A549 (cell line): Measurements from ENCODE around the gene OR10K2. TPM values are rescaled to one million over a fixed set of nuclear protein-coding genes. Genes with fewer than 3 reads are reported as not detected.
"Not testable (repeated sequence)": the region's sequence is repeated elsewhere in the genome, so short reads cannot be mapped to it uniquely, and the experiment has no call there.

Source experiments
- ATAC-seq, 2 experiments: fragments of 200-7000 bp in 1 of 2; fragments of >200 bp in 1 of 2; cut with Nextera tagmentation in 1 of 2; cut with Tn5 transposase in 1 of 2; 3 replicates each; pipeline versions ENCODE4 v1.8.0 to v1.9.1; 2018 to 2020; ENCODE audit warnings: mild to moderate bottlenecking in 1 of 2, moderate library complexity in 1 of 2
- CTCF ChIA-PET: fragments of 300-600 bp; sonication (Branson Sonifier 250); formaldehyde crosslinking; extraction: SDS; loops from one replicate; lab custom pipeline; 2021; ENCODE audit warnings: antibody characterized with exemption, inconsistent platforms; lab: Yijun Ruan, JAX
- POLR2A ChIA-PET: fragments of 350-600 bp; formaldehyde crosslinking; extraction: SDS; loops from one replicate; lab custom pipeline; 2021; ENCODE audit warnings: antibody characterized with exemption, inconsistent platforms; lab: Yijun Ruan, JAX
- DNase-seq, 2 experiments: peaks; one replicate each; pipeline versions ENCODE4 v3.0.0 to v3.0.0-alpha.2; 2011 to 2016; ENCODE audit warnings: low read depth in 1 of 2, low spot score in 1 of 2
- FAIRE-seq: peaks from 2 replicates; lab custom pipeline; 2011; peaks lifted over from hg19 to GRCh38; lab: Jason Lieb, UNC
- H3K27ac ChIP-seq, 2 experiments: fragments of >200 bp; sonication (Bioruptor Twin); formaldehyde crosslinking; 3 replicates each; pipeline ENCODE4 v1.5.1; 2016 to 2017
- H3K4me1 ChIP-seq: fragments of >200 bp; sonication (Bioruptor Twin); formaldehyde crosslinking; 3 replicates; pipeline ENCODE4 v1.6.1; 2016
- H3K4me2 ChIP-seq: fragments of >200 bp; sonication (Bioruptor Twin); formaldehyde crosslinking; 3 replicates; pipeline ENCODE4 v1.6.1; 2016
- H3K4me3 ChIP-seq: fragments of >200 bp; sonication (Bioruptor Twin); formaldehyde crosslinking; 3 replicates; pipeline ENCODE4 v1.5.1; 2016
- H3K9me3 ChIP-seq: fragments of >200 bp; sonication (Bioruptor Twin); formaldehyde crosslinking; 3 replicates; pipeline ENCODE4 v1.6.1; 2016
- BHLHE40 ChIP-seq: IDR thresholded peaks from 2 replicates; pipeline ENCODE4 v1.6.1; 2012; ENCODE audit warnings: low read depth, low read length, inconsistent platforms
- CBX8 ChIP-seq: fragments of 200-600 bp; sonication (generic); IDR thresholded peaks from 2 replicates; pipeline ENCODE4 v1.6.1; 2016
- EHF ChIP-seq: fragments of 250-450 bp; sonication (Bioruptor Pico); IDR thresholded peaks from 2 replicates; pipeline ENCODE4 v1.5.0; 2020; ENCODE audit warnings: mild to moderate bottlenecking
- ELK1 ChIP-seq: fragments of 150-350 bp; IDR thresholded peaks from 2 replicates; pipeline ENCODE4 v1.6.1; 2014; ENCODE audit warnings: low read depth, mild to moderate bottlenecking, low read length
- HDAC2 ChIP-seq: fragments of 200-600 bp; sonication (generic); IDR thresholded peaks from 2 replicates; pipeline ENCODE4 v1.6.1; 2016
- HES2 ChIP-seq: fragments of >200 bp; sonication (Bioruptor Twin); formaldehyde crosslinking; IDR thresholded peaks from 2 replicates; pipeline ENCODE4 v1.6.1; 2016
- HOXB13 ChIP-seq: fragments of 250-450 bp; sonication (Bioruptor Pico); IDR thresholded peaks from 2 replicates; pipeline ENCODE4 v1.5.0; 2020; ENCODE audit warnings: low read depth, mild to moderate bottlenecking, moderate library complexity
- KDM5A ChIP-seq: fragments of 200-600 bp; sonication (generic); IDR thresholded peaks from 2 replicates; pipeline ENCODE4 v1.6.1; 2016; ENCODE audit warnings: antibody characterized with exemption, mild to moderate bottlenecking
- MAFK ChIP-seq: fragments of 450-650 bp; IDR thresholded peaks from 2 replicates; pipeline ENCODE4 v1.6.1; 2014; ENCODE audit not compliant: partially characterized antibody
- MAX ChIP-seq: IDR thresholded peaks from 2 replicates; pipeline ENCODE4 v1.6.1; 2012
- MAZ ChIP-seq: fragments of 150-350 bp; IDR thresholded peaks from 2 replicates; pipeline ENCODE4 v1.6.1; 2014; ENCODE audit warnings: antibody characterized with exemption, low read depth, low read length, borderline replicate concordance
- MYC ChIP-seq: IDR thresholded peaks from 2 replicates; pipeline ENCODE4 v1.6.1; 2012; ENCODE audit warnings: mild to moderate bottlenecking, inconsistent platforms, low read length, improper control_type of control experiment, borderline replicate concordance
- NFE2L2 ChIP-seq: fragments of 150-350 bp; conservative IDR thresholded peaks from 2 replicates; pipeline ENCODE4 v1.6.1; 2014; ENCODE audit warnings: low read length
- NR3C1 ChIP-seq: fragments of >200 bp; sonication (Bioruptor Twin); formaldehyde crosslinking; IDR thresholded peaks from 3 replicates; pipeline ENCODE4 v1.6.1; 2017
- PBX3 ChIP-seq: IDR thresholded peaks from 2 replicates; pipeline ENCODE4 v1.6.1; 2012
- POLR2A ChIP-seq: IDR thresholded peaks from 2 replicates; pipeline ENCODE4 v1.6.1; 2012; ENCODE audit warnings: mild to moderate bottlenecking, low read length
- RARB ChIP-seq: fragments of 250-450 bp; sonication (Bioruptor Pico); IDR thresholded peaks from 2 replicates; pipeline ENCODE4 v1.8.0; 2021; ENCODE audit warnings: mild to moderate bottlenecking, moderate library complexity
- RCOR1 ChIP-seq: fragments of 150-350 bp; IDR thresholded peaks from 2 replicates; pipeline ENCODE4 v1.6.1; 2014; ENCODE audit warnings: antibody characterized with exemption, low read length, low read depth
- REST ChIP-seq: fragments of 200-600 bp; sonication (generic); IDR thresholded peaks from 2 replicates; pipeline ENCODE4 v1.6.1; 2016; ENCODE audit warnings: antibody characterized with exemption, mild to moderate bottlenecking, moderate library complexity
- TP53 ChIP-seq: fragments of 250-450 bp; sonication (Bioruptor Pico); IDR thresholded peaks from 2 replicates; pipeline ENCODE4 v1.5.0; 2021; ENCODE audit warnings: mild to moderate bottlenecking, moderate library complexity
- ZC3H11A ChIP-seq: fragments of 450-650 bp; IDR thresholded peaks from 2 replicates; pipeline ENCODE4 v1.6.1; 2014; ENCODE audit warnings: antibody characterized with exemption, mild to moderate bottlenecking
- ZSCAN20 ChIP-seq: fragments of 250-450 bp; sonication (Bioruptor Pico); IDR thresholded peaks from 2 replicates; pipeline ENCODE4 v1.8.0; 2022; ENCODE audit warnings: mild to moderate bottlenecking, moderate library complexity
- WGBS: methylation state at CpG from one replicate; pipeline ENCODE4 v1.1.6; 2017; ENCODE audit errors: missing lambda C conversion rate; 5-methylcytosine and 5-hydroxymethylcytosine counted together
- polyA plus RNA-seq, 4 experiments: library from polyadenylated mRNA; depleted of rRNA in 3 of 4; stranded (reverse); fragments of >200 nt; fragmentation: RNase III in 1 of 4; extraction: RNeasy Plus Mini Kit Qiagen cat#74134 plus additional on column Dnase treatment in 1 of 4; gene quantifications; 2 replicates in 3 of 4; 3 replicates in 1 of 4; pipeline ENCODE4 v1.2.3, GENCODE V29; 2011 to 2017

Gene OR10K2
- polyA plus RNA-seq, 2 of the 4 experiments (the other 2 are of a cell fraction), result not detected

GRCh38 chr1:158374860-158375259 is 51.2 kb downstream of the OR10K2 start:
- Histone ChIP-seq H3K4me1 (no peaks in the 10 kb centered on the region), H3K27ac (no peak overlapping the region), H3K4me2 (no peak overlapping the region), H3K4me3 (no peak overlapping the region), H3K9me3 (no peaks in the 10 kb centered on the region; the same call in 2 of the 3 replicates)
- ChIA-PET CTCF (no interaction called here), POLR2A (no interaction called here)
- TF ChIP-seq NFE2L2 (no peak), RARB (CRISPR knock-in tag) (no peak), MAFK (no peak), ZC3H11A (no peak), CBX8 (no peak), RCOR1 (no peak), REST (no peak), POLR2A (no peak), TP53 (CRISPR knock-in tag) (no peak)
- ATAC-seq (no peak), DNase-seq (no peak), FAIRE-seq (no peak)
- WGBS, result 0% methylated on average over 1 of the region's 1 CpG

- H3K27ac ChIP-seq, H3K9me3 ChIP-seq, FAIRE-seq, POLR2A ChIA-PET, ATAC-seq, H3K4me2 ChIP-seq, CTCF ChIA-PET, H3K4me3 ChIP-seq, DNase-seq, H3K4me1 ChIP-seq: not testable (repeated sequence)
- 45% methylated on average over 9 of the region's 25 CpGs for WGBS
These were observed 51.9 kb downstream of the OR10K2 start for GRCh38 chr1:158374101-158374500.

- CTCF ChIA-PET, result no interaction called here
- TF ChIP-seq ZSCAN20 (CRISPR knock-in tag), result no peak
- no peak for TF ChIP-seq NFE2L2
- TF ChIP-seq PBX3, result no peak
- TF ChIP-seq MAZ, result no peak
- no peak for TF ChIP-seq TP53 (CRISPR knock-in tag)
- TF ChIP-seq EHF (CRISPR knock-in tag), result no peak
- no peak for TF ChIP-seq HDAC2
- no peak for TF ChIP-seq MYC
- TF ChIP-seq HES2, result no peak
- no peak for TF ChIP-seq MAX
- TF ChIP-seq REST, result no peak
- no peak for TF ChIP-seq NR3C1
- TF ChIP-seq KDM5A, result no peak
- no peak for TF ChIP-seq HOXB13 (CRISPR knock-in tag)
- TF ChIP-seq ELK1, result no peak
- TF ChIP-seq BHLHE40, result no peak
- no peaks in the 10 kb centered on the region; the same call in 2 of the 3 replicates for H3K9me3 ChIP-seq
- ATAC-seq (no peak), DNase-seq (no peak), FAIRE-seq (no peak)
- 0% methylated on average over 5 of the region's 6 CpGs for WGBS
- H3K4me2 ChIP-seq, result no peak overlapping the region
- H3K27ac ChIP-seq, result no peak overlapping the region
- H3K4me3 ChIP-seq, result no peak overlapping the region
- no peaks in the 10 kb centered on the region for H3K4me1 ChIP-seq
- POLR2A ChIA-PET, result no interaction called here
These were observed 54.7 kb downstream of the OR10K2 start for GRCh38 chr1:158371188-158371953.
